AG04449 (cell line): ENCODE data around the gene ZDHHC9.
"Not testable (repeated sequence)": the region's sequence is repeated elsewhere in the genome, so short reads cannot be mapped to it uniquely, and the experiment has no call there.

ENCODE experiments used
- CTCF ChIA-PET: fragments of 350-600 bp; formaldehyde crosslinking; extraction: SDS; loops from one replicate; lab custom pipeline; 2021; ENCODE audit warnings: antibody characterized with exemption; lab: Yijun Ruan, JAX
- POLR2A ChIA-PET: fragments of 400-600, 350-600 bp; formaldehyde crosslinking; extraction: SDS; loops from one replicate; lab custom pipeline; 2020; ENCODE audit warnings: antibody characterized with exemption, inconsistent platforms; lab: Yijun Ruan, JAX
- DNase-seq: peaks from one replicate; pipeline ENCODE4 v3.0.0-alpha.2; 2010; ENCODE audit warnings: low read depth, low spot score
- H3K4me3 ChIP-seq: 2 replicates; pipeline ENCODE4 v1.5.1; 2011; ENCODE audit warnings: low read depth, mild to moderate bottlenecking, control low read depth, low read length
- TF ChIP-seq, protein P1 (sequence below): IDR thresholded peaks from one replicate; pipeline ENCODE4 v1.5.1; 2011; ENCODE audit warnings: mild to moderate bottlenecking, moderate library complexity, low read length, control low read depth, inconsistent platforms; ENCODE audit not compliant: insufficient read depth; ENCODE audit errors: missing control alignments

The ZDHHC9 gene

GRCh38 chrX:129843459-129844306, at the start of gene ZDHHC9:
Gene ZDHHC9 (minus strand): TSS chrX:129843886. CDS start chrX:129841945, 1,941 bp downstream.
- peak; percentile 37 for DNase-seq
- CTCF ChIA-PET, result no interaction called here
- POLR2A ChIA-PET, result no interaction called here
- TF ChIP-seq, protein P1, sequence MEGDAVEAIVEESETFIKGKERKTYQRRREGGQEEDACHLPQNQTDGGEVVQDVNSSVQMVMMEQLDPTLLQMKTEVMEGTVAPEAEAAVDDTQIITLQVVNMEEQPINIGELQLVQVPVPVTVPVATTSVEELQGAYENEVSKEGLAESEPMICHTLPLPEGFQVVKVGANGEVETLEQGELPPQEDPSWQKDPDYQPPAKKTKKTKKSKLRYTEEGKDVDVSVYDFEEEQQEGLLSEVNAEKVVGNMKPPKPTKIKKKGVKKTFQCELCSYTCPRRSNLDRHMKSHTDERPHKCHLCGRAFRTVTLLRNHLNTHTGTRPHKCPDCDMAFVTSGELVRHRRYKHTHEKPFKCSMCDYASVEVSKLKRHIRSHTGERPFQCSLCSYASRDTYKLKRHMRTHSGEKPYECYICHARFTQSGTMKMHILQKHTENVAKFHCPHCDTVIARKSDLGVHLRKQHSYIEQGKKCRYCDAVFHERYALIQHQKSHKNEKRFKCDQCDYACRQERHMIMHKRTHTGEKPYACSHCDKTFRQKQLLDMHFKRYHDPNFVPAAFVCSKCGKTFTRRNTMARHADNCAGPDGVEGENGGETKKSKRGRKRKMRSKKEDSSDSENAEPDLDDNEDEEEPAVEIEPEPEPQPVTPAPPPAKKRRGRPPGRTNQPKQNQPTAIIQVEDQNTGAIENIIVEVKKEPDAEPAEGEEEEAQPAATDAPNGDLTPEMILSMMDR, result no peak
- peak within 1 kb of the TSS; percentile 72 for H3K4me3 ChIP-seq

DNA sequence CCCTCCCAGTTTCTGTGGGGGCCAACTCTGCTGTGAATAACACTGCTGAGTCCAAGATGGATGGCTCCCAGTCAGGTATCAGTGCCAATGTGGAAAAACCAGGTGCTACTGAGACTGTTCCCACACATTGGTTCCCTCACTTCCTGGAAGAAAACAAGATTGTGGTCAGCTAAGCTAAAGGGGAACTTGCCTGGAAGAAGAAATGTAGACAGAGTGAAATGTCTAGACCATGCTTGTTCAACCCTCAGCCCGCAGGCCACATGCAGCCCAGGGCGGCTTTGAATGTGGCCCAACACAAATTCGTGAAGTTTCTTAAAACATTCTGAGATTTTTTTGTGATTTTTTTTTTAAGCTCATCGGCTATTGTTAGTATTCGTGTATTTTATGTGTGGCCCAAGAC, 33.7 kb upstream of the ZDHHC9 start:
- ChIA-PET CTCF (no interaction called here), POLR2A (no interaction called here)
- TF ChIP-seq, protein P1, result no peak
- no peak for DNase-seq
- H3K4me3 ChIP-seq, result no peak overlapping the region

DNA sequence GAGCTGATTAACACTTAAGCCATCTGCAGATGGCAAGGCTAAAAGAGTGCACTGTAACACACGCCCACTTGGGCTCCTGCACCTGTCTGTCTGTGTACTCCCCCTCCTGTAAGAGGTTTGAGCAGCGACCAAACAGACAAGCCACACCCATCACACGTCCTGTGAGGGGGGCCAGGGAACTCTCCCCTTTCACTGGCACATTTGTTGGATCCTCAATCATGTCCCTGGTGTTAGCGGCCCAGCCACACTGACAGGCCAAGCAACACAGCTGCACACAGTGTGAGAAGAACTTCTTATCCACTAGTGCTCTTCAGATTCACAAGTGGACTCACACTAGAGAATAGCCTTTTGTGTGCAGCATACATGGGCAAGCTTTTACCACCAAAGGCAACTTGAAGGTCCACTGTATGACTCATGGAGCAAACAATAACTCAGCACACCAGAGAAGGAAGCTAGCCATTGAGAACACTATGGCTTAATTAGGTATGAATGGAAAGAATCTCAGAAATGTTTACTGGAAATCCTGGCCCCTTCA, 33.2 kb upstream of the ZDHHC9 start:
- peak; percentile 3 for DNase-seq
- TF ChIP-seq, protein P1, result no peak
- ChIA-PET POLR2A (no interaction called here), CTCF (no interaction called here)
- no peak overlapping the region for H3K4me3 ChIP-seq

DNA sequence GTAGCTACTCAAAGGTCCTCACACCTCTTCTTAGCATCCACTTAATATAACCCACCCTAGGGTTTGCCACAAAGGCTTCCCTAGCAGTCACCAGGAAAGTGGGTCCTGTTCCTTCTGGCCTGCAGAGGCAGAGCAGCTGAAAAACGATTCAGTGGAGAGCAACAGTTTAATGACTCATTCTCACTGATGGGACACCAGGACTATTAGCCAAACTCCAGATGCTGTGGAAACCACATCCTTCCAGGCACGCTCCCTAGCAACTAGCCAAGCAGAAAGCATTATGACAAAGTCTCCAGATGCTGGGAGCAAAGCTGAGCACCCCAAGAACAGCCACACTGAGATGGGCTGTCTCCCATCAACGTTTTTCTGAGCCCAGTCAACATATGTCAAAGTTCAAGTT, 32.0 kb upstream of the ZDHHC9 start:
- DNase-seq, result peak; percentile 19
- ChIA-PET POLR2A (no interaction called here), CTCF (no interaction called here)
- H3K4me3 ChIP-seq, result no peak overlapping the region
- TF ChIP-seq, protein P1, result peak; percentile 16

- no peak overlapping the region for H3K4me3 ChIP-seq
- POLR2A ChIA-PET, result no interaction called here
- no peak for DNase-seq
- TF ChIP-seq, protein P1, result no peak
- CTCF ChIA-PET, result no interaction called here
Observed at GRCh38 chrX:129872524-129872923, 28.8 kb upstream of the ZDHHC9 start.

- POLR2A ChIA-PET, DNase-seq, CTCF ChIA-PET, H3K4me3 ChIP-seq: not testable (repeated sequence)
Observed at GRCh38 chrX:129866321-129866720, 22.6 kb upstream of the ZDHHC9 start.

- H3K4me3 ChIP-seq, DNase-seq, CTCF ChIA-PET, POLR2A ChIA-PET: not testable (repeated sequence)
Observed at GRCh38 chrX:129859134-129859533, 15.4 kb upstream of the ZDHHC9 start.

DNA sequence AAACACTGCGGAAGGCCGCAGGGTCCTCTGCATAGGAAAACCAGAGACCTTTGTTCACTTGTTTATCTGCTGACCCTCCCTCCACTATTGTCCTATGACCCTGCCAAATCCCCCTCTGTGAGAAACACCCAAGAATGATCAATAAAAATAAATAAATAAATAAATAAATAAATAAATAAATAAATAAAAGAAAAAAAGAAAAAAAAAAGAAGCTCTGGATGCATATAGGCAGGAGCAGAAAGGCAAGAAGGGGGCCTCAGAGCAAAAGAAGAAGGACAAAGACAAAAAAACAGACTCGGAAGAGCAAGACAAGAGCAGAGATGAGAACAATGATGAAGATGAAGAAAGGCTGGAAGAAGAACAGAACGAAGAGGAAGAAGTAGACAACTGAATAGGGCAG, 8.1 kb upstream of the ZDHHC9 start:
- H3K4me3 ChIP-seq, DNase-seq, CTCF ChIA-PET, POLR2A ChIA-PET: not testable (repeated sequence)
